Endothelial cell (in vitro differentiated cells): ENCODE results near the gene SPEM3. TPM values are rescaled to one million over a fixed set of nuclear protein-coding genes. Genes with fewer than 3 reads are reported as not detected.

Experiments used
- DNase-seq: peaks from one replicate; pipeline ENCODE4 v3.0.0; 2021; ENCODE audit warnings: low spot score
- H3K27ac Mint-ChIP-seq: one replicate; pipeline ENCODE4 v1.8.0; 2021; ENCODE audit warnings: mixed read lengths, inconsistent platforms; ENCODE audit not compliant: unreplicated experiment
- H3K27me3 Mint-ChIP-seq: one replicate; pipeline ENCODE4 v1.8.0; 2021; ENCODE audit warnings: mild to moderate bottlenecking, moderate library complexity, mixed read lengths, inconsistent platforms; ENCODE audit not compliant: unreplicated experiment
- H3K36me3 Mint-ChIP-seq: one replicate; pipeline ENCODE4 v1.8.0; 2021; ENCODE audit warnings: mild to moderate bottlenecking, low read depth, mixed read lengths, inconsistent platforms; ENCODE audit not compliant: unreplicated experiment
- H3K4me1 Mint-ChIP-seq: one replicate; pipeline ENCODE4 v1.8.0; 2021; ENCODE audit warnings: mild to moderate bottlenecking, mixed read lengths, inconsistent platforms; ENCODE audit not compliant: unreplicated experiment
- H3K4me3 Mint-ChIP-seq: one replicate; pipeline ENCODE4 v1.8.0; 2021; ENCODE audit warnings: mild to moderate bottlenecking, mixed read lengths, inconsistent platforms; ENCODE audit not compliant: unreplicated experiment
- H3K9me3 Mint-ChIP-seq: one replicate; pipeline ENCODE4 v1.8.0; 2021; ENCODE audit warnings: mixed read lengths, inconsistent platforms; ENCODE audit not compliant: unreplicated experiment
- total RNA-seq: library from RNA; stranded (reverse); fragmentation: NEBNext Ultra II Directional; extraction: Animal tissue kit (Norgen Biotek cat#: 25700); gene quantifications from one replicate; pipeline ENCODE4 v1.2.1, GENCODE V29; 2021; ENCODE audit not compliant: unreplicated experiment
- TF ChIP-seq, protein P1 (sequence below): fragments of 200-600 bp; sonication (generic); IDR thresholded peaks from one replicate; pipeline ENCODE4 v1.5.0; 2021; ENCODE audit warnings: antibody characterized with exemption; ENCODE audit not compliant: unreplicated experiment

SPEM3 gene
- total RNA-seq, 1 donor from 2014 or later: not detected

DNA sequence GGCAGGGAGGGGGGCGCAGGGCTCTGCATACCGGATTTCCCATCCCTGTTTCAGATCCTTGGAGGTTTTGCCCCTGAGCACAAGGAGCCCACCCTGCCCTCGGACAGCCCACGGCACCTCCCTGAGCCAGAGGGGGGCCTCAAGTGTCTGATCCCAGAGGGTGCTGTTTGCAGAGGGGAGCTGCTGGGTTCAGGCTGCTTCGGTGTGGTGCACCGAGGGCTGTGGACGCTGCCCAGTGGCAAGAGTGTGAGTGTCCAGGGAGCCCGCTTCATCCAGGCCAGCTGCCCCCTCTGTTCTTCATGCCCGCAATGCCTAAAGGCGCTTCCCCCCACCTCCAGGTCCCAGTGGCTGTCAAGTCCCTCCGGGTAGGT is 45.3 kb upstream of the SPEM3 start:
- Mint-ChIP-seq H3K27ac (no peak overlapping the region), H3K27me3 (peaks cover 28% of the 10 kb centered on the region), H3K9me3 (no peaks in the 10 kb centered on the region), H3K4me1 (peaks cover 14% of the 10 kb centered on the region), H3K4me3 (no peak overlapping the region), H3K36me3 (peaks cover 10% of the 10 kb centered on the region)
- no peak for DNase-seq
- TF ChIP-seq, protein P1, sequence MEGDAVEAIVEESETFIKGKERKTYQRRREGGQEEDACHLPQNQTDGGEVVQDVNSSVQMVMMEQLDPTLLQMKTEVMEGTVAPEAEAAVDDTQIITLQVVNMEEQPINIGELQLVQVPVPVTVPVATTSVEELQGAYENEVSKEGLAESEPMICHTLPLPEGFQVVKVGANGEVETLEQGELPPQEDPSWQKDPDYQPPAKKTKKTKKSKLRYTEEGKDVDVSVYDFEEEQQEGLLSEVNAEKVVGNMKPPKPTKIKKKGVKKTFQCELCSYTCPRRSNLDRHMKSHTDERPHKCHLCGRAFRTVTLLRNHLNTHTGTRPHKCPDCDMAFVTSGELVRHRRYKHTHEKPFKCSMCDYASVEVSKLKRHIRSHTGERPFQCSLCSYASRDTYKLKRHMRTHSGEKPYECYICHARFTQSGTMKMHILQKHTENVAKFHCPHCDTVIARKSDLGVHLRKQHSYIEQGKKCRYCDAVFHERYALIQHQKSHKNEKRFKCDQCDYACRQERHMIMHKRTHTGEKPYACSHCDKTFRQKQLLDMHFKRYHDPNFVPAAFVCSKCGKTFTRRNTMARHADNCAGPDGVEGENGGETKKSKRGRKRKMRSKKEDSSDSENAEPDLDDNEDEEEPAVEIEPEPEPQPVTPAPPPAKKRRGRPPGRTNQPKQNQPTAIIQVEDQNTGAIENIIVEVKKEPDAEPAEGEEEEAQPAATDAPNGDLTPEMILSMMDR: no peak

DNA sequence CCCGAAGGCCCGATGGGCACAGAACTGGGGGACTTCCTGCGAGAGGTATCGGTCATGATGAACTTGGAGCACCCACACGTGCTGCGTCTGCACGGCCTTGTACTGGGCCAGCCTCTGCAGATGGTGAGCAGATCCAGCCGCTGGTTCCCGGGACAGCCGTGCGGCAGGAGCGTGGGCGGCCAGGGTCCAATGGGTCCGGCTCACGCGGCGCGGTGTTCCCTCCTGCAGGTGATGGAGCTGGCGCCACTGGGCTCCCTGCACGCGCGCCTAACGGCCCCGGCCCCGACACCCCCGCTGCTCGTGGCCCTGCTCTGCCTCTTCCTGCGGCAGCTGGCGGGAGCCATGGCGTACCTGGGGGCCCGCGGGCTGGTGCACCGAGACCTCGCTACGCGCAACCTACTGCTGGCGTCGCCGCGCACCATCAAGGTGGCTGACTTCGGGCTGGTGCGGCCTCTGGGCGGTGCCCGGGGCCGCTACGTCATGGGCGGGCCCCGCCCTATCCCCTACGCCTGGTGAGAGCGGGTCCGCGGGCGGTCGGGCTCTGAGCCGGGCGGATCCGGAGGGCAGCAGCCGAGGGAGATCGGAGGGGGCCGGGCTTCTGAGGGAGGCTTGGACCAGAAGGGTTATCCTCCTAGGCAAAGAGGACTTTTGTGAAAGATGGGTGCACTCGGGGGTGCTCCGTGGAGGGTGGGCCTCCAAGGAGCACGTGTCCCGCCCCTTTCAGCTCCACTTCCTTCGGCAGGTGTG is 44.7 kb upstream of the SPEM3 start:
- peaks cover 28% of the 10 kb centered on the region for H3K27me3 Mint-ChIP-seq
- no peak overlapping the region for H3K4me3 Mint-ChIP-seq
- TF ChIP-seq, protein P1: no peak
- H3K36me3 Mint-ChIP-seq: peaks cover 10% of the 10 kb centered on the region
- no peaks in the 10 kb centered on the region for H3K9me3 Mint-ChIP-seq
- H3K4me1 Mint-ChIP-seq: peaks cover 14% of the 10 kb centered on the region
- no peak overlapping the region for H3K27ac Mint-ChIP-seq
- peak; percentile 55 for DNase-seq

DNA sequence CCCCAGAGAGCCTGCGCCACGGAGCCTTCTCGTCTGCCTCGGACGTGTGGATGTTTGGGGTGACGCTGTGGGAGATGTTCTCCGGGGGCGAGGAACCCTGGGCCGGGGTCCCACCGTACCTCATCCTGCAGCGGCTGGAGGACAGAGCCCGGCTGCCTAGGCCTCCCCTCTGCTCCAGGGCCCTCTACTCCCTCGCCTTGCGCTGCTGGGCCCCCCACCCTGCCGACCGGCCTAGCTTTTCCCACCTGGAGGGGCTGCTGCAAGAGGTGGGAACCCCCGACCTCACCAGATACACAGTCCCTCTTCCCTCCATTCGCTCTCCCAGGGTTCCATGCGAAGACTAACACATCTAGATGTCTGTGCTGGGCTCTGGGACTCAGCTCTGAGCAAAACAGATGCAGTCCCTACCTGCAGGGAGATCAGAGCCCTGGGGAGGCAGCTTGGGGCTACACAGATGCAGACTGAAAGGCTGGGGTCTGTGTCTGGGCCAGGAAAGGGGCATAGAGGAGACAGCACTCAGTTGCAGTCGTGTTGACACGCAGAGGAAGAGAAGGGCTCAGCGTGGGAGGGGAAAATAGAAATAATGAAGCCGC is 44.1 kb upstream of the SPEM3 start:
- Mint-ChIP-seq H3K36me3 (peaks cover 11% of the 10 kb centered on the region), H3K4me1 (peaks cover 17% of the 10 kb centered on the region), H3K27ac (no peak overlapping the region), H3K4me3 (no peak overlapping the region), H3K9me3 (no peaks in the 10 kb centered on the region), H3K27me3 (peaks cover 27% of the 10 kb centered on the region)
- TF ChIP-seq, protein P1: no peak
- DNase-seq: no peak

DNA sequence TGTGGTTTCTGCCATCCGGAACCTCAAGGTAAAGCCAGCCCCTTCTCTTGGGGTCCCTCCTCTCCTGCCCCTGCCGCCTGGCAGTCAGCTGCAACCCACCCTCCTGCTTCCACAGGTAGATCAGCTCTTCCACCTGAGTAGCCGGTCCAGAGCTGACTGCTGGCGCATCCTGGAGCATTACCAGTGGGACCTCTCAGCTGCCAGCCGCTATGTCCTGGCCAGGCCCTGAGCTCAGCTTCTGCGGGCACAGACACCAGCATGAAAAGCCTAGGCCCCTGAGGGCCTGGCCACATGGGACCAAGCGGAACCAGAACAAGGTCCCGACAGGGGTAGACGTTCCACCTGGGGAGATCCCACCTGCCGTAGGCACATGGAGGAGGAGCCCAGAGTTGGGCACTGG is 39.8 kb upstream of the SPEM3 start:
- TF ChIP-seq, protein P1: no peak
- no peak overlapping the region for H3K27ac Mint-ChIP-seq
- DNase-seq: no peak
- peaks cover 37% of the 10 kb centered on the region for H3K4me1 Mint-ChIP-seq
- H3K9me3 Mint-ChIP-seq: no peaks in the 10 kb centered on the region
- peaks cover 16% of the 10 kb centered on the region for H3K36me3 Mint-ChIP-seq
- peaks cover 18% of the 10 kb centered on the region for H3K27me3 Mint-ChIP-seq
- H3K4me3 Mint-ChIP-seq: no peak overlapping the region
